H1 (cell line): ENCODE data around the gene IDI2. TPM values are rescaled to one million over a fixed set of nuclear protein-coding genes. Genes with fewer than 3 reads are reported as not detected.

Experiments used
- ASH2L ChIP-seq: fragments of 200-600, 300-600 bp; sonication (generic); IDR thresholded peaks from one replicate; pipeline ENCODE4 v1.7.1; 2017; ENCODE audit warnings: low read length
- SIX5 ChIP-seq: IDR thresholded peaks from 2 replicates; pipeline ENCODE4 v1.6.1; 2011; ENCODE audit warnings: mild to moderate bottlenecking, low read depth, low read length
- polyA plus RNA-seq, 7 experiments: library from polyadenylated mRNA; depleted of rRNA in 3 of 7; stranded (reverse) in 5 of 7; unstranded in 2 of 7; fragments of >200 nt in 5 of 7; fragments of 200-250 nt in 2 of 7; gene quantifications; 1 replicate in 5 of 7; 2 replicates in 1 of 7; 4 replicates in 1 of 7; pipeline versions ENCODE4 v1.2.1 to v1.2.3, GENCODE V29; 2011 to 2013; ENCODE audit warnings: missing spikeins in 2 of 7, mixed read lengths in 2 of 7
- total RNA-seq: library from RNA; stranded (reverse); fragmentation: NEBNext Ultra II Directional; extraction: Animal tissue kit (Norgen Biotek cat#: 25700); gene quantifications from 2 replicates; pipeline ENCODE4 v1.2.1, GENCODE V29; 2021
- TF ChIP-seq, protein P1 (sequence below): IDR thresholded peaks from 2 replicates; pipeline ENCODE4 v1.6.1; 2012; ENCODE audit warnings: inconsistent platforms

IDI2 gene
- total and polyA plus RNA-seq, 2 of the 8 experiments (the other 6 are each of a cell fraction or from before 2014, with no cell fraction given), result not detected

DNA sequence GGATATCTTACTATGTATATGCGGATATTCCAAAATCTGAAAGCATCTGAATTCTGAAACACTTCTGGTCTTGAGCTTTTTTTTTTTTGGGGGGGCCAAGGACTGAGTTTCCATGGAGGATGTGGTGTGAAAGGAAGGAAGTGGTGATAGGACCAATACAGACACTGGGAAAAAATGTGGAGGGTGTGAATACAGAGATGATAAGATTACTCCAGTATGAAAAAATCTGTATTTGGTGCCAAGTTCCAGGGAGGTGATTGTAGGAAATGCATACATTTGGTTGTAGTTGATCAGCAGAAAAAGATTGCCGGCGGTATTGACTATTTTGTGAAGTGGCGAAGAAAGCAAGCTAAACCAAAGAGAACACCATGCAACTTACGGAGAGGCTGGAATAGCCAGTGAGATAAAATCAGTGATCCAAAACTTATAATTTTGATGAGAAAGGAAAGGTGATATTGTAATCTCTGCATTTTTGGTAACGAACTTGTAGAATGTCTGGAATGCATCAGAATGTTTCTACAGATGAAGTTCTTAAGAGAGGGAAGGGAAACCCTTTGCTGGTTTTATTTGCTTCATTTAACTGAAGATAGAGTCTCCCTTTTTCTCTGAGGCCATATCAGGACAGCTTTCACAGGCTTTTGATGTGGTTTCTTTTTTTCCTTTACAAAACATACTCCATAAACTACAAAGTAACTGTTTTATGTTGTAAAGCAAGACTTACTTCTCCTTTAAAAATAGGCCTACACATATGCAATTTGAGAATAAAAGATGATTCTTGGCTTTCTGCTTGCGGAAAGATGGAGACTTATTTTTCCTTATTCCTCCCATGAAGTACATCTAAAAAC is 36.5 kb upstream of the IDI2 start (continued):
- TF ChIP-seq ASH2L (no peak), SIX5 (no peak)
- TF ChIP-seq, protein P1, sequence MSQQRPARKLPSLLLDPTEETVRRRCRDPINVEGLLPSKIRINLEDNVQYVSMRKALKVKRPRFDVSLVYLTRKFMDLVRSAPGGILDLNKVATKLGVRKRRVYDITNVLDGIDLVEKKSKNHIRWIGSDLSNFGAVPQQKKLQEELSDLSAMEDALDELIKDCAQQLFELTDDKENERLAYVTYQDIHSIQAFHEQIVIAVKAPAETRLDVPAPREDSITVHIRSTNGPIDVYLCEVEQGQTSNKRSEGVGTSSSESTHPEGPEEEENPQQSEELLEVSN, result no peak
